GM21526 (cell line): ENCODE data around the gene GNGT2.

Source experiments
- ATAC-seq: cut with Tn5 transposase; IDR thresholded peaks from one replicate; pipeline ENCODE4 v1.9.1; 2021; ENCODE audit warnings: moderate library complexity; ENCODE audit not compliant: unreplicated experiment, low FRiP score

Gene GNGT2

DNA sequence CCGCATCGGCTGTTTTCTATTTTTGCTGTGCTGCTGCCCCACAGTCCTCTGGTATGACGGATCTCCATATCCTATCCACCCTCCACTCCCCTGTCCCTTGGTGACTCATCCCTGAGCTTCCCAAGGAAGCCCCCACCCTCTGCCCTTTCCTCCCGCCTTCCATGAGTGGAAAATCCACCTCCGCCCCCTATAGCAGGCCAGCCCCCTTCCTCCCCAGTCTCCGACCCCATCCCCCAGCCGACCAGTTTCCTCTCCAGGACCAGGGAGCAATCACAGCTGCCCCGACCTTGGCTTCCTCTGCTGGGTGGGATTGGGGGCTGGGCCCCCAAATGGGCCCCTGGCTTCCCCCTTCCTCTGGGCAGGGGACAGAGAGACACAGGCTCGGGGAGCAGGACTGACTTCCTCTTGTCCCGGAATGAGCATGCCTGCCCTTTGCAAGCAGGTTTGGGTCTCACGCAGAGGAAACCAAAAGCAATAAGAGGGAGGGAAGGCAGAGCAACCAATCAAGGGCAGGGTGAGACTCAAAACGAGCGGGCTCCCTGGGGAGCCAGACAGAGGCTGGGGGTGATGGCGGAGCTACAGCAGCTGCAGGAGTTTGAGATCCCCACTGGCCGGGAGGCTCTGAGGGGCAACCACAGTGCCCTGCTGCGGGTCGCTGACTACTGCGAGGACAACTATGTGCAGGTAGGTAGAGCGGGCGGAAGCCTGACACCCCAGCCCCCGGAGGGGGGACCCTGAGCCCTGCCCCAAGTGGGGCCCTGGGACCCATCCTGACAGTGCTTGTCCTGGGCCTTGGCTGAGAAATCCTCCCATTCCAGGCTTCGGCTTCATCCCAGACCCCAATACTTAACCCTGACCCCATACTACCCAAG lies at the start of gene GNGT2, which contains the start of gene ABI3:
Gene GNGT2 (minus strand): TSS at position 417 of the 872 bp plus-strand sequence. CDS start 3,152 bp downstream, outside the sequence.
Gene ABI3 (plus strand): TSS at position 550 of the 872 bp plus-strand sequence. CDS start 18 bp downstream, at position 568.
- peak; percentile 52 for ATAC-seq

DNA sequence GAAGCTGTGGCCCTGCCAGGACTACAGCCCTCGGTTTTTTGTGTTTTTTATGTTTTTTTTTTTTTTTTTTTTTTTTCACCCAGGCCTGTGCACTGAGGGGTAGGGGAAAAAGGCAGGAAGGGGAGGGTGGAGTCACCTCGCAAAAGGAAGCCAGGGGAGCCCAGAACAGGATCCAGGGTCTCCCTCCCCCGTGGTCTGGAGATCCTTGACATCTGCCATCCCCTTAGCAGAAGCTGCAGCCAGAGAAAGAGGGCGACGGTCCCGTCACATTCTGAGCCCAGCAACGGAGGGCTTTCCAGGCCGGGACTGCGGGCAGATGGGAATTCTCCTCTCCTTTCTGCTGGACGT lies 49.3 kb upstream of the GNGT2 start:
- no peak for ATAC-seq

DNA sequence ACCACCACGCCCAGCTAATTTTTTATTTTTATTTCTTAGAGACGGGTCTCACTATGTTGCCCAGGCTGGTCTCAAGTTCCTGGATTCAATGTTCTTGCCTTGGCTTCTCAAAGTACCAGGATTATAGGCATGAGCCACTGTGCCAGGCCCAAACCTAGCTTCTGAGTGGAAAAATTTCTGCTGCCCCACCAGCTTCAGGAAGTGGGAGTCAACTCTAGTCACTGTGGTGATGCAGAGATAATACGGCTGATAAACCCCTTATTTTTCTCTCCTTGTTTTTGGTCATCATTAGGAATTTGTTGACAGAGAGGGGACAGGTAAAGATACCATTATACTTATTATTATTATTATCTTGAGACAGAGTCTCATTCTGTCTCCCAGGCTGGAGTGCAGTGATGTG lies 48.0 kb upstream of the GNGT2 start:
- ATAC-seq = no peak

DNA sequence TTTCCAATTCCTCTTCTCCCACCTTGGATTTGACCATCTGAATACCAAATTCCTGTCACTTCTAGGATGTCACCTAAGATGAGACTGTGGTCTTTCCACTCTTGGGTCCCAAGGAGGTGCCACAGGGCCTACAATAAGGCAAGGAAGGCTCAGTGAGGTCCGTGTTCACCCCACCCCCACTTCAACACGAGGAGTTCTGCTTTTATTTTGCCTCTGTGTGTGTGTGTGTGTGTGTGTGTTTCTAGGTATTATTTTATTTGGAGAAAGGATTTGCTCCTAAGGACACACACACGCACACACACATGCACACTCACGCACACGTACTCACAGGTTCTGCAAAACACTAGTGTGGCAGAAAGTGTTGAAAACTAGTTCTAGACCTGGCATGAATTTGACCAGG lies 44.8 kb upstream of the GNGT2 start:
- no peak for ATAC-seq

DNA sequence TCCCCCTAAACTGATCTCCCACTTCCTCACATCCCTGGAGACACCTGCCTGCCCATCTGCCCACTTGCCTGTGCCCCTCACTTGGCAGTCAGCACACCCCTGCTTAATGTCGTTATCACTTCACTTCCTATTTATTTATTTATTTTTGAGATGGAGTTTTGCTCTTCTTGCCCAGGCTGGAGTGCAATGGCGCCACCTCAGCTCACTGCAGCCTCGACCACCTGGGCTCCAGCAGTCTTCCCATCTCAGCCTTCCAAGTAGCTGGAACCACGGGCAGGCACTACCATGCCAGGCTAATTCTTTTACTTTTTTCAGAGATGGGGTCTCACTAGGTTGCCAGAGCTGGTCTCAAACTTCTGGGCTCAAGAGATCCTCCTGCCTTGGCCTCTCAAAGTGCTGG lies 43.7 kb upstream of the GNGT2 start:
- ATAC-seq = no peak

DNA sequence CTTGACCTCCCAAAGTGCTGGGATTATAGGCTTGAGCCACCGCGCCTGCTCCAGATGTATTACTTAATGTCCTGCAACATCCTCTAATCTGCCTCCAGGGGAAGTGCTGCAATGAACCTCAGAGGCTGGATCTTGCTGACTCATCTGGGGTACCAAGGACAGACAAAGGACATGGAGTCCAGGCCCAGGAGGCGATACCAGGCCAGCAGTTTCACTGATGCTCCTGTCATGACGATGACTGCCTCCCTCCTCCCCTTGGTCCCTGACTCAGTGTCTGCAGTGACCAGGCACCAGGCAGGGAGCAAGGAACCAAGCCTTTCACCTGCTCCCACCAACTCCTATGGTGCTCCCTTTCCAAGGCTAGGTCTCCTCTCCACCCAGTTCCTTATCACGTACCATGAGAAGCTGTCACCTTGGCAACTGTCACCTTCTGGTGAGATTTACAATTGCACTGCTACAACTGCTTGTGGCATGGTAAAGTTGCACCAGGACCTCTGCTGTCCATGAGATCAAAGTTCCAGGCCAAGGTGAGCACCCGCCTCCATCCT lies 41.8 kb upstream of the GNGT2 start:
- ATAC-seq = no peak

DNA sequence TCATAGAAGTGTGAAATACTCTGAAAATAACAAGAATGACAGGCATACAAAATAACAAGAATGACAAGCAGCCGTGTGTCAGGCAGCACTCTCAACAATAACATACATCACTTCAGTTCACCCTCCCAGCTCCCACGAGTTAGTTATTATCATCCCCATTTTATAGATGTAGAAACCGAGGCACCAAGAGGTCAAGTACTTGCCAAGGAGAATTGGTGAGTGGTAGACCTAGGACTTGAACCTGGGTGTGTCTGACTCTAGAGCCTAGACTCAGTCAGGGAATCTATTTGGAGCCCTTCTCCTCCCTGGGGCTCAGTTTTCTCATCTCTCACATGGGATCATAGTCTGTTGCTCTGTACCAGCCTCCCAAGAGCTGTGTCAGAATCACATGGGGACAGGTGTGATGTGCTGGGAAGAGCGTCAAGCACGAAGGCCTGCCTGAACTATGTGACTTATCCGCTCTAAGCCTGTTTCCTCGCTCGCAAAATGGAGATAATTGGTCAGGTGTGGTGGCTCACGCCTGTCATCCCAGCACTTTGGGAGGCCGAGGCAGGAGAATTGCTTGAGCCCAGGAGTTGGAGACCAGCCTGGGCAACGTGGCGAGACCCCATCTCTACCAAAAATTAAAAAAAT lies 39.6 kb upstream of the GNGT2 start:
- no peak for ATAC-seq

DNA sequence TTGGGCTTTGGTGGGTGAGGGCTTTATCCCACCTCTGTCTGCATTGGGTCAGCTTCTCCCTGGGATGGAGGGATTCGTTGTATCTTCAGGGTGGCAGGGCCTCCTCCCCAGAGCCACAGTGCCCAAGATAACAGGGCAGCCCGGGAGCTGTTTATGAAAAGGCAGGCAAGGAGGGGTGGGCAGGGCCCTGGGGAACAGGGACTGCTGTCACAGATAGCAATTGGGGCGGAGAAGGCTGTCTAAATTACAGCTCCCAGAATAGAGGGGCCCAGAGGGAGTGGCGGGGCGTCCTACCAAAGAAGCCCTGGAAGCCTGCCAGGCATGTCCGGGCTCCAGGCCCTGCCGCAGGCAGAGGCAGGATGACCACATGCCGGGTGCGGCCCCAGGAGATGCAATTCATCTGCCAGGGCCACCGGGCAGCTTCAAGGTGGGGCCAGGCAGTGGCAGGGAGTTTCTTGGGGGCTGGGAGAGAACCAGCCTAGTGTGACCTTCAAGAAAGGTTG lies 39.0 kb upstream of the GNGT2 start:
- no peak for ATAC-seq

DNA sequence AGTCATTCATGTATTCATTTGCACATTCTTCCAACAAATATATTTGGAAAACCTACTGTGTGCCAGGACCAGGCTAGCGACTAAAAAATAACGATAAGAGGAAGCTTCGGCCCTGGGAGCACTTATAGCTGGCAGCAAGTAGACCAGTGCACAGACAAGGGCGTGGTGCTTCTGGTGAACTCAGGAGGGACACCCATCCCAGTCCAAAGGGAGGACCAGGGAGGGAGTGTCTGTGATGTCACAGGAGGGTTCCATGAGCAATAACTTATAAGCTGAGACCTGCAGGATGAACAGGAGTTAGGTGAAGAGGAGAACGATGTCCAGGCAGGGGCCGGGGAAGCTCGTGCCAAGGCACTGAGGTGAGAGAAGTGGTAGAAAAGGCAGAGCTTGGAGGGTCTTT lies 37.6 kb upstream of the GNGT2 start:
- ATAC-seq = no peak

DNA sequence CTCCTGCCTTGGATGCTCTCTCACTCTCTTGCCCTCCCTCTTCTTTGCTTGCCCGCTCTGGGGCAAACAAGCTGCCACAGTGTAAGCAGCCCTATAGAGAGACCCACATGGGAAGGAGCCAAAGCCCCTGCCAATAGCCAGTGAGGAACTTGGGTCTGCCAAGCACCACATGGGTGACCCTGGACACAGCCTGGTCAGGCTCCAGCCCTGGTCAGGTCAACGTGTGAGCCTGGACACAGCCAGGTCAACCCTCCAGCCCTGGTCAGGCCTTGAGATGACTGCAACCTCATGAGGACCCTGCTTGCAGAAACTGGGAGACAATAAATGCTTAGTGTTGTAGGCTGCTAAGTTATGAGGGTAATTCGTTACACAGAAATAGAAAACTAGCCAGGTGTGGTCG lies 34.5 kb upstream of the GNGT2 start:
- no peak for ATAC-seq

DNA sequence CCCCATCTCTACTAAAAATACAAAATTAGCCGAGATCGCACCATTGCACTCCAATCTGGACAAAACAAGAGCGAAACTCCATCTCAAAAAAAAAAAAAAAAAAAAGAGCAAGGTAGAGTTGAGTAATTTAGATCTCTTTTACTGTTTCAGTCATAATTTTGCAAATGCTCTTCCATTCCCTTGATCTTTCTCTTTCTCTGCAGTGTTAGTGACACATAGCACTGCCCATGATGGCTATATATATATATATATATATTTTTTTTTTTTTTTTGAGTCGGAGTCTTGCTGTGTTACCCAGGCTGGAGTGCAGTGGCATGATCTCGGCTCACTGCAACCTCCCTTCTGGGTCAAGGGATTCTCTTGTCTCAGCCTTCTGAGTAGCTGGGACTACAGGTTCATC lies 32.4 kb upstream of the GNGT2 start:
- no peak for ATAC-seq

DNA sequence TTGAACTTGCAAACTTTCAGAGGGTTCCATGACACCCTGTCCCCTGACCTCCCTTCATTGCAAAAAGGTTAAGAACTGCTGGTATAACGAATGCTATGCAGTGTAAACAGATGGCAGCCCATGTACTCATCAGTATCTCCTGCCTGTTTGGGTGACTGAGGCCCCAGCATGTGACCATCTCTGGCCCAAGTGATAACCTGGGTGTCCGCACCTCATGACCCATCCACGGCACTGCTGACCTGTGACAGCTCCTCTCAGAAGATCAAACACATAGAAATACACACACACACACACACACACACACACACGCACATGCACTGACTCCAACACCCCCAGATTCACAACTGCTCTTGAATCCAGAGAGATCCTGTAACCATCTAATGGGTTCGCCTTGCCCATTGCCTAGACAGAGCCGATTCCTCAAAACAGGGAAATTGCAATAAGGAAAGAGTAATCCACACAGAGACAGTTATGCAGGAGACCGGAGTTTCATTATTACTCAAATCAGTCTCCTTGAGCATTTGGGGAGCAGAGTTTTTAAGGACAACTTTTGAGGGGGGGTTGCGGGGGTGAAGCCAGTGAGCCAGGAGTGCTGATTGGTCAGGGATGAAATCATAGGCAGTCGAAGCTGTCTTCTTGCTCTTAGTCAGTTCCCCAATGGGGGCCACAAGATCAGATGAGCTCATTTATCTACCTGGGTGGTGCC lies 31.5 kb upstream of the GNGT2 start:
- no peak for ATAC-seq

DNA sequence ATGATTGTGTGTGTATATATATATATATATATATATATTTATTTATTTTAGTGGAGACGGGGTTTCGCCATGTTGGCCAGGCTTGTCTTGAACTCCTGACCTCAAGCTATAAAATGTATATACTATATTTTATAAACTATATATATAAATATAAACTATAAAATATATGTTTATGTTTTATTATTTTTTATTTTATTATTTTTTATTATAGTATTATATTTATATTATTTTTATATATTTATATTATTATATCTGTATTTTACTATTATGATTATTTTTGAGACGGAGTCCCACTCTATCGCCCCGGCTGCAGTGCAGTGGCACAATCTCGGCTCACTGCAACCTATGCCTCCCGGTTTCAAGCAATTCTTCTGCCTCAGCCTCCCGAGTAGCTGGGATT lies 30.7 kb upstream of the GNGT2 start:
- ATAC-seq = no peak

DNA sequence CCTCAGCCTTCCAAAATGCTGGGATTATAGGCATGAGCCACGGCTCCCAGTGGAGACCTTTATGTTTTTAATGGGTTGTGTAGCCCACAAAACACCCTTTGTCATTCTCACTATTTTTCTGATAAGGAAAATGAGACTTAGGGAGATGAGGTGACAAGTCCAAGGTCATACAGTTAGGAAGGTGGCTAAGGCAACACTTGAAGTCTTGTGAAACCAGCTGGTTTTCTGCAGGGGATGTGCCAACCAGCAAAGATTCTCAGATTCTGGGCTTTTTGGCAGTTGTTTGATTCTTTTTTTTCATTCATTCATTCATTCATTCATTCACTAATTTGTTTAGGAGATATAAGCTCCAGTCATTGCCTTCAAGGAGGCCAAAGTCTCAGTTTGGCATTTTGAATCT lies 30.2 kb upstream of the GNGT2 start:
- no peak for ATAC-seq

DNA sequence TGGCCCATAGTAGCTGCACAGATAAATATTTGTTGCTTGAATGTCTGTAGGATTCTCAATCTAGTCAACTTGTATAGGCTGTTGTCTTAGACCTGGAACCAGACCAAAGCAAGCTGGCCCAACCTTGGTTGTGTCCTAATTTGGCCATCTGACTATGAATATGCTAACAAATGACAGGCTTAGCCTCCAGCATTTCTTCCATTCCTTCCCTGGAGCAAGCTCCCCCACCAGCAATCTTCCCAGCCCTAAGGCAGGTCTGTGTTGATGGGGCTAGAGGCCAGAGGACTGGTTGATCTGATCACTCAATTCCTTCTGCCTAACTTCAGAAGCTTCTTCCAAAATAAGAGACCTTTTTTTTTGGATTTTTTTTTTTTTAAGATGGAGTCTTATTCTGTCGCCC lies 29.6 kb upstream of the GNGT2 start:
- no peak for ATAC-seq

DNA sequence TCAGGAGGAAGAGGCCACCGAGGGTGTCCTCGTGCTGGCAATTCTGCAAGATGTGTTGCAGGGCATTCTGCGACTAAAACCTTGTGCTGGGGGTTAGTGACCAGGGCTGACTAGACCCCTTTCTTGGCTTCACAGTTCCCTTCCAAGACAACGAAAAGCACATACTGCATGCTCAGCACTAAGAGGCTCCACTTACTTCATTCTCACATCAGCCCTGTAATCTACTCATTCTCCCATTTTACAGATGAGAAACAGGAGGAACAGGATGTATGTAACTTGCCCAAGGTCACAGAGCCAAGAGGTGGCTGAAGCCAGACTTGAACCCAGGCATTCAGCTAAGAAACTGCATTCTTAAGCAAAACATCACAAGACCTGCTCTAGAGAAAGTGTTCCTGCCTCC lies 25.5 kb upstream of the GNGT2 start:
- no peak for ATAC-seq

DNA sequence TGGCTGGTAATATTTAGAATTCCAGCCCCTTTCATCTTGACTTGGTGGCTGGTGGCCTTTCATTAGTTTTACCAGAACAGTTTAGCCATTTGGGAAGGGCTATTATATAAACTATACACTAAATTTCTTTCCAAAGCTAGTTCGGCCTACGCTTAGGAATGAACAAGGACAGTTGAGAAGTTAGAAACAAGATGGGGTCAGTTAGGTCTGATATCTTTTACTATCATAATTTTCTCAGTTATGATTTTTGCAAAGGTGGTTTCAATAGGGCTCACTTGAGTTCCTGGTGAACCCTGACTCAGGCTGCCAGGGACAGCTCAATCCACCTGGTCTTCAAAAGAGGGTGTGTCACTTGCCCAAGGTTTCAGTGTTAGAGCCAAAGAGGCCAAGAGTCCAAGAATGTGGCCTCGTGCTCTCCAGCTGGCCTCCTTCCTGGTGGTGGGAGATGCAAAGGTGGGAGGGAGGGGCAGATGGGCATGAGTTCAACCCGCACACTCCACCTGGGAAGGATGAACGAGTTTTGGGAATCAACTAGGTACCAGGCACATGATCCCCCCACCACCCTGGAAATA lies 24.2 kb upstream of the GNGT2 start:
- ATAC-seq = no peak

DNA sequence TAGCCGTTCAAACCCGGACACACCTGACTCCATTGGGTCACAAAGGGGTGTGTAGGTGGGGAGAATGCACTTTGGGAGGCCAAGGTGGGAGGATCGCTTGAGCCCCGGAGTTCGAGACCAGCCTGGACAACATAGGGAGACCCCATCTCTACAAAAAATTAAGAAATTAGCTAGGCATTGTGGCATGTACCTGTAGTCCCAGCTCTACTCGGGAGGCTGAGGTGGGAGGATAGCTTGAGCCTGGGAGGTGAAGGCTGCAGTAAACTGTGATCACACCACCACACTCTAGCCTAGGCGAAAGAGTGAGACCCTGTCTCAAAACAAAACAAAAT lies 21.2 kb upstream of the GNGT2 start:
- ATAC-seq = no peak

DNA sequence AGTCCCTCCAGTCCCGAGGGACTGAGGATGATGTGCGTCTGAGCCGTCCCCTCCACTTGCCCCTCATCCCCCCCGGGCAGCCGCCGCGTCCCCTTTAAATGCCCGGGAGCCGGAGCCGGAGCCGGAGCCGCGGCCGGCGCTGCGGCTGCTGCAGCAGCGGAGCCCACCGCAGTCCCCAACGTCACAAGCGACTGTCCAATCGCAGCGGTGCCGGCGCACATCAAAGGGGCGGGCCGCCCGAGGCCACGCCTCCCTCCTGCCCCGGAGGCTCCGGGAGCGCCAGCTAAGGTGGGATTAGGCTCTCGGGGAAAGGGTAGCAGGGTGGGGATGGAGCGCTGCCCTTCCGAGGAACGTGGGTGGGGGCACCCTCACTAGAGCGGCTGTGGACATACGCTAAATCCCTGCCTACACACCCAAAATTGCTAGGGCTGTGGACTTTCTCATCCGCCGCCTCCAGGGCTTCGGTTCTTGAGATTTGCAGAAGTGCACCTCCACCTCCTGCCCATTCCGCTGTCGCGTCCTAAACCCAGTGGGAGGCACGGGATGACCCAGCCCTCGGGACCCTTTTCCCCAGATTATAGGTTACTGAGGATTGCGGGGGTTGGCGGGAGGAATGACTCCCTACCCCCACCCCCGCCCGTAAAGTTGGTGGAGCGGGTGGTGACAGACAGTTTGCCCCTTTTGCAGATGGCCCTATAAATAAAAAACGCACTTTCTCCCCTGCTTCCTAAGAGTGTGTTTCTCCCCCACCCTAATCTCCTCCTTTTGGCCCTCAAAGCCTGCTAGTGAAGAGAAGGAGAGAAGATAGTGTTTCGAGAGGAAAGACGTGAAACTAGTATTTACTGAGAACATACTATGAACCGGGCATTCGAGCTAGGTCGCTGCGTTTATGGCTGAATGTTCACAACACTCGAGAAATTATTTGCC lies 20.5 kb upstream of the GNGT2 start, which contains the start of gene PHOSPHO1:
Gene PHOSPHO1 (minus strand): TSS at position 152 of the 927 bp plus-strand sequence. CDS start 4,096 bp downstream, outside the sequence.
- peak; percentile 85 for ATAC-seq
